Peyer's patch (tissue), 4 donors: Measurements from ENCODE around the gene ROBO2.

Source experiments
- POLR2A ChIP-seq, 2 donors: fragments of 450-650 bp; IDR thresholded peaks; one replicate each; pipeline ENCODE4 v1.5.1; 2017; ENCODE audit warnings: antibody characterized with exemption in 2 of 2, mild to moderate bottlenecking in 2 of 2, moderate library complexity in 2 of 2
- TF ChIP-seq, protein P1 (sequence below), 6 experiments: fragments of 450-650 bp in 4 of 6; fragments of 200-600 bp in 2 of 6; sonication (generic) in 1 of 6; IDR thresholded peaks; one replicate each; pipeline ENCODE4 v1.5.1; 2017 to 2019; ENCODE audit warnings: antibody characterized with exemption in 6 of 6, mild to moderate bottlenecking in 3 of 6, moderate library complexity in 1 of 6

DNA sequence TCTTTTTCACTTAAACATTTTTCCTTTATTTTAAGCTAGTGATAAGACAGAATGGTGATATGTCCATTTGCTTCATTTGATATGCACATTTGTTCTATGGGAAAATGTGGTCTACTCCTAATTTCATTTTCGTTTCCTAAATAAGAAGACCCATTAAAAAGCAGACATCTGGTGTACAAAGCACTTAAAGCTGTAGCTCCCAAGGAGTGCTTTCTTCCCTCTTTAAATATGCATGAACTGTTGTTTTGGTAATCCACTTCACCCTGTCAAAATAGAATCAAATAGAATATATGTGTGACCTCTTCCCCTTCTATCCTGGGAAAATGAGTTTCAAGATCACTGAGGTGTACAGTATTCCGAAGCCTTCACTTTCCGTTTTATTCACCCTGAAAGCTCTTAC is 182.8 kb downstream of the ROBO2 start:
- TF ChIP-seq, protein P1, sequence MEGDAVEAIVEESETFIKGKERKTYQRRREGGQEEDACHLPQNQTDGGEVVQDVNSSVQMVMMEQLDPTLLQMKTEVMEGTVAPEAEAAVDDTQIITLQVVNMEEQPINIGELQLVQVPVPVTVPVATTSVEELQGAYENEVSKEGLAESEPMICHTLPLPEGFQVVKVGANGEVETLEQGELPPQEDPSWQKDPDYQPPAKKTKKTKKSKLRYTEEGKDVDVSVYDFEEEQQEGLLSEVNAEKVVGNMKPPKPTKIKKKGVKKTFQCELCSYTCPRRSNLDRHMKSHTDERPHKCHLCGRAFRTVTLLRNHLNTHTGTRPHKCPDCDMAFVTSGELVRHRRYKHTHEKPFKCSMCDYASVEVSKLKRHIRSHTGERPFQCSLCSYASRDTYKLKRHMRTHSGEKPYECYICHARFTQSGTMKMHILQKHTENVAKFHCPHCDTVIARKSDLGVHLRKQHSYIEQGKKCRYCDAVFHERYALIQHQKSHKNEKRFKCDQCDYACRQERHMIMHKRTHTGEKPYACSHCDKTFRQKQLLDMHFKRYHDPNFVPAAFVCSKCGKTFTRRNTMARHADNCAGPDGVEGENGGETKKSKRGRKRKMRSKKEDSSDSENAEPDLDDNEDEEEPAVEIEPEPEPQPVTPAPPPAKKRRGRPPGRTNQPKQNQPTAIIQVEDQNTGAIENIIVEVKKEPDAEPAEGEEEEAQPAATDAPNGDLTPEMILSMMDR (IDR thresholded peaks at IDR 0.05): no peak
- TF ChIP-seq POLR2A (IDR thresholded peaks at IDR 0.05): no peak
